ENCODE measurements around the gene ERO1A. TPM values are rescaled to one million over a fixed set of nuclear protein-coding genes. Genes with fewer than 3 reads are reported as not detected.

The ERO1A gene
- polyA plus RNA-seq, 1 donor from 2014 or later = 45.7 TPM

DNA sequence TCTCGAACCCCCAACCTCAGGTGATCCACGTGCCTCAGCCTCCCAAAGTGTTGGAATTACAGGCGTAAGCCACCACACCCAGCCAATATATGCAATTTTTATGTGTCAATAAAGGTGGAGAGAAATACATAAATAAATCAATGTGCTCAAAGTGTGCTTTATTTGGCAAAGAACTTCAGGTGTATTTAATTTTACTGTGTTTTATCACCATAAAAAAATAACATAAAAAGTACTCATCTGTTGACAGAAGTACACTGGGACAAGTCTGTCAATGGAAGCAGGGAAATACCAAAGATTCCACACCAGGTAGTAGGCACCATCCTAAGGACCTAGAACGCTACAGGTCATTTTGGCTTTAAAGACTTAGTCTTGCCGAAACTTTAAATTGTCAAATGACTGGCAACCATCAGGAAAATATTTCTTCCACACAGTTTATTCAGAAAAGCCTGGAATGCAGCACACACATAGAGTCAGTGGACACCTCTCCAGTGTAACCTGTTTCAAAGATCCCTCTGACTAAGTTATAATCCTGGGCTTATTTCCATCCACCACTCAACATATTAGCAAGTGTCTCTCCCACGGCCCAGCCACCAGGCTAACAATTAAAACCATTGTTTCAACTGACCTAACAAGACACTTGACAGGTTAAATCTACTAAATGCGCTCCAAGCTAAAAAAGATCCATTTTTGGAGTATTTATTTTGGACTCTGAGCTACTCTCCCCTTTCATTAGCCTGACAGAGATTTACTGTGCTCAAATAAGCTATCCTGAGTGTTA is 4.2 kb downstream of the ERO1A start:
- Histone ChIP-seq H3K4me2 (ENCODE audit: low read length) (no peak overlapping the region), H3K9me3 (ENCODE audit: low read length) (no peaks in the 10 kb centered on the region), H4K20me1 (ENCODE audit: insufficient read depth) (peaks cover 2% of the 10 kb centered on the region), H3K27ac (ENCODE audit: low read length) (no peak overlapping the region), H2AFZ (ENCODE audit: low read depth, low read length) (no peak overlapping the region), H3K36me3 (ENCODE audit: insufficient read depth, low read length) (no peaks in the 10 kb centered on the region), H3K79me2 (replicated peaks; ENCODE audit: insufficient read depth, low read length) (peaks cover 60% of the 10 kb centered on the region), H3K9ac (ENCODE audit: low read length) (no peak overlapping the region), H3F3A (ENCODE audit: insufficient read depth, low read length, poor library complexity, severe bottlenecking) (peaks cover 5% of the 10 kb centered on the region), H3K9me2 (ENCODE audit: insufficient read depth, low read length) (no peaks in the 10 kb centered on the region), H3K27me3 (ENCODE audit: insufficient read depth, low read depth, low read length) (no peaks in the 10 kb centered on the region), H3K4me3 (ENCODE audit: low read length) (no peak overlapping the region)
- TF ChIP-seq SMC3 (conservative IDR thresholded peaks at IDR 0.05; ENCODE audit: poor library complexity) (no peak), TAF1 (IDR thresholded peaks at IDR 0.05; ENCODE audit: low read depth) (no peak), POLR2AphosphoS5 (IDR thresholded peaks at IDR 0.05) (no peak), MXI1 (conservative IDR thresholded peaks at IDR 0.05; ENCODE audit: poor library complexity, severe bottlenecking) (no peak), RAD21 (conservative IDR thresholded peaks at IDR 0.05) (no peak), EZH2 (IDR thresholded peaks at IDR 0.05; ENCODE audit: borderline replicate concordance, insufficient read depth, low read length, poor library complexity, severe bottlenecking) (no peak), EP300 (conservative IDR thresholded peaks at IDR 0.05; ENCODE audit: poor library complexity, severe bottlenecking) (no peak)
- TF ChIP-seq, protein P1, sequence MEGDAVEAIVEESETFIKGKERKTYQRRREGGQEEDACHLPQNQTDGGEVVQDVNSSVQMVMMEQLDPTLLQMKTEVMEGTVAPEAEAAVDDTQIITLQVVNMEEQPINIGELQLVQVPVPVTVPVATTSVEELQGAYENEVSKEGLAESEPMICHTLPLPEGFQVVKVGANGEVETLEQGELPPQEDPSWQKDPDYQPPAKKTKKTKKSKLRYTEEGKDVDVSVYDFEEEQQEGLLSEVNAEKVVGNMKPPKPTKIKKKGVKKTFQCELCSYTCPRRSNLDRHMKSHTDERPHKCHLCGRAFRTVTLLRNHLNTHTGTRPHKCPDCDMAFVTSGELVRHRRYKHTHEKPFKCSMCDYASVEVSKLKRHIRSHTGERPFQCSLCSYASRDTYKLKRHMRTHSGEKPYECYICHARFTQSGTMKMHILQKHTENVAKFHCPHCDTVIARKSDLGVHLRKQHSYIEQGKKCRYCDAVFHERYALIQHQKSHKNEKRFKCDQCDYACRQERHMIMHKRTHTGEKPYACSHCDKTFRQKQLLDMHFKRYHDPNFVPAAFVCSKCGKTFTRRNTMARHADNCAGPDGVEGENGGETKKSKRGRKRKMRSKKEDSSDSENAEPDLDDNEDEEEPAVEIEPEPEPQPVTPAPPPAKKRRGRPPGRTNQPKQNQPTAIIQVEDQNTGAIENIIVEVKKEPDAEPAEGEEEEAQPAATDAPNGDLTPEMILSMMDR (IDR thresholded peaks at IDR 0.05; ENCODE audit: poor library complexity, severe bottlenecking) = no peak
- TF ChIP-seq, protein P2, sequence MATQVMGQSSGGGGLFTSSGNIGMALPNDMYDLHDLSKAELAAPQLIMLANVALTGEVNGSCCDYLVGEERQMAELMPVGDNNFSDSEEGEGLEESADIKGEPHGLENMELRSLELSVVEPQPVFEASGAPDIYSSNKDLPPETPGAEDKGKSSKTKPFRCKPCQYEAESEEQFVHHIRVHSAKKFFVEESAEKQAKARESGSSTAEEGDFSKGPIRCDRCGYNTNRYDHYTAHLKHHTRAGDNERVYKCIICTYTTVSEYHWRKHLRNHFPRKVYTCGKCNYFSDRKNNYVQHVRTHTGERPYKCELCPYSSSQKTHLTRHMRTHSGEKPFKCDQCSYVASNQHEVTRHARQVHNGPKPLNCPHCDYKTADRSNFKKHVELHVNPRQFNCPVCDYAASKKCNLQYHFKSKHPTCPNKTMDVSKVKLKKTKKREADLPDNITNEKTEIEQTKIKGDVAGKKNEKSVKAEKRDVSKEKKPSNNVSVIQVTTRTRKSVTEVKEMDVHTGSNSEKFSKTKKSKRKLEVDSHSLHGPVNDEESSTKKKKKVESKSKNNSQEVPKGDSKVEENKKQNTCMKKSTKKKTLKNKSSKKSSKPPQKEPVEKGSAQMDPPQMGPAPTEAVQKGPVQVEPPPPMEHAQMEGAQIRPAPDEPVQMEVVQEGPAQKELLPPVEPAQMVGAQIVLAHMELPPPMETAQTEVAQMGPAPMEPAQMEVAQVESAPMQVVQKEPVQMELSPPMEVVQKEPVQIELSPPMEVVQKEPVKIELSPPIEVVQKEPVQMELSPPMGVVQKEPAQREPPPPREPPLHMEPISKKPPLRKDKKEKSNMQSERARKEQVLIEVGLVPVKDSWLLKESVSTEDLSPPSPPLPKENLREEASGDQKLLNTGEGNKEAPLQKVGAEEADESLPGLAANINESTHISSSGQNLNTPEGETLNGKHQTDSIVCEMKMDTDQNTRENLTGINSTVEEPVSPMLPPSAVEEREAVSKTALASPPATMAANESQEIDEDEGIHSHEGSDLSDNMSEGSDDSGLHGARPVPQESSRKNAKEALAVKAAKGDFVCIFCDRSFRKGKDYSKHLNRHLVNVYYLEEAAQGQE (IDR thresholded peaks at IDR 0.05; ENCODE audit: borderline replicate concordance) = no peak

DNA sequence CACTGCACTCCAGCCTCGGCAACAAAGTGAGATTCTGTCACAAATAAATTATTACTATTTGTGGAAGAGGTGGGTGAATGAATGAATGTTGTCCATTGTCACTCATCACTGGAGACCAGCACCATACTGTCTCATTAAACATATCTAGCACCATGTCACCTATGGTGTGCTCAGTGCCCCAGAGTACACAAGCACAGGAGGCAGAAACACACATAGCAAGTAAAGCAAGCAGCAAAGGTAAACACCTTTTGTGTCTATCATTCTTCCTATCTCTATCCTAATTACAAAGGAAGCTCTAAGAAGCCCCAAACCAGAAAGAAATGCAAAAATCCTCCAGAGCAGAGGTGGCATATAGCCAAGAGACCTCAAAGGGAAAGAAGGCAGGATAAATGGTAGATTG is 9.2 kb downstream of the ERO1A start:
- Histone ChIP-seq H3K36me3 (ENCODE audit: insufficient read depth, low read length) (no peaks in the 10 kb centered on the region), H4K20me1 (ENCODE audit: insufficient read depth) (no peaks in the 10 kb centered on the region), H3F3A (ENCODE audit: insufficient read depth, low read length, poor library complexity, severe bottlenecking) (no peaks in the 10 kb centered on the region), H3K4me3 (ENCODE audit: low read length) (no peak overlapping the region), H3K9me3 (ENCODE audit: low read length) (no peaks in the 10 kb centered on the region), H3K9ac (ENCODE audit: low read length) (no peak overlapping the region), H3K79me2 (replicated peaks; ENCODE audit: insufficient read depth, low read length) (peaks cover 39% of the 10 kb centered on the region), H3K4me2 (ENCODE audit: low read length) (no peak overlapping the region), H3K27ac (ENCODE audit: low read length) (no peak overlapping the region), H3K9me2 (ENCODE audit: insufficient read depth, low read length) (no peaks in the 10 kb centered on the region), H2AFZ (ENCODE audit: low read depth, low read length) (no peak overlapping the region), H3K27me3 (ENCODE audit: insufficient read depth, low read depth, low read length) (no peaks in the 10 kb centered on the region)
- TF ChIP-seq EZH2 (IDR thresholded peaks at IDR 0.05; ENCODE audit: borderline replicate concordance, insufficient read depth, low read length, poor library complexity, severe bottlenecking) (no peak), SMC3 (conservative IDR thresholded peaks at IDR 0.05; ENCODE audit: poor library complexity) (no peak), TAF1 (IDR thresholded peaks at IDR 0.05; ENCODE audit: low read depth) (no peak), RAD21 (conservative IDR thresholded peaks at IDR 0.05) (no peak), EP300 (conservative IDR thresholded peaks at IDR 0.05; ENCODE audit: poor library complexity, severe bottlenecking) (no peak), MXI1 (conservative IDR thresholded peaks at IDR 0.05; ENCODE audit: poor library complexity, severe bottlenecking) (no peak), POLR2AphosphoS5 (IDR thresholded peaks at IDR 0.05) (no peak)
- TF ChIP-seq, protein P2 (IDR thresholded peaks at IDR 0.05; ENCODE audit: borderline replicate concordance) = no peak
- TF ChIP-seq, protein P1 (IDR thresholded peaks at IDR 0.05; ENCODE audit: poor library complexity, severe bottlenecking) = no peak

Measured in neural cell (in vitro differentiated cells).